C4-2B (cell line): Measurements from ENCODE around the gene MGST2.

Experiments
- ZFX ChIP-seq: fragments of 450-650 bp; IDR thresholded peaks from 2 replicates; pipeline ENCODE4 v1.6.1; 2017
- TF ChIP-seq, protein P1 (sequence below): fragments of 450-650 bp; conservative IDR thresholded peaks from 2 replicates; pipeline ENCODE4 v1.5.1; 2017; ENCODE audit warnings: mild to moderate bottlenecking

DNA sequence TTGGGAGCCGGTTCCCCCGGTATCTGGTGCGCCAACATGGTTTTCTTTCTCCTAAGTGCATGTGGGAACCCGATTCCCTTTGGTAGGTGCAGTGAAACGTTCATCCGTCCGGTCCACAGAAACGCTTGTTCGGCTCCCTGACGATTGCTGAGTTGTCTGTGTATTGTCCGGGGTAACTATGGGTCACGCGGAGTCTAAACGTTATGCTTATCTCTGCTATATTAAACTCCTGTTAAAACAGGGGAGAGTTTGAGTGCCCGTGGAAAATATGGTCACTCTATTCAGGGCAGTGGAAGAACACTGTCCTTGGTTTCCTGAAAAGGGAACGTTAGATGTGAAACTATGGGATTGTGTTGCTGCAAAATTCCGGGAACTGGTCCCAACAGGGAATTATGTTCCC, 32.4 kb upstream of the MGST2 start:
- TF ChIP-seq, protein P1, sequence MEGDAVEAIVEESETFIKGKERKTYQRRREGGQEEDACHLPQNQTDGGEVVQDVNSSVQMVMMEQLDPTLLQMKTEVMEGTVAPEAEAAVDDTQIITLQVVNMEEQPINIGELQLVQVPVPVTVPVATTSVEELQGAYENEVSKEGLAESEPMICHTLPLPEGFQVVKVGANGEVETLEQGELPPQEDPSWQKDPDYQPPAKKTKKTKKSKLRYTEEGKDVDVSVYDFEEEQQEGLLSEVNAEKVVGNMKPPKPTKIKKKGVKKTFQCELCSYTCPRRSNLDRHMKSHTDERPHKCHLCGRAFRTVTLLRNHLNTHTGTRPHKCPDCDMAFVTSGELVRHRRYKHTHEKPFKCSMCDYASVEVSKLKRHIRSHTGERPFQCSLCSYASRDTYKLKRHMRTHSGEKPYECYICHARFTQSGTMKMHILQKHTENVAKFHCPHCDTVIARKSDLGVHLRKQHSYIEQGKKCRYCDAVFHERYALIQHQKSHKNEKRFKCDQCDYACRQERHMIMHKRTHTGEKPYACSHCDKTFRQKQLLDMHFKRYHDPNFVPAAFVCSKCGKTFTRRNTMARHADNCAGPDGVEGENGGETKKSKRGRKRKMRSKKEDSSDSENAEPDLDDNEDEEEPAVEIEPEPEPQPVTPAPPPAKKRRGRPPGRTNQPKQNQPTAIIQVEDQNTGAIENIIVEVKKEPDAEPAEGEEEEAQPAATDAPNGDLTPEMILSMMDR: no peak
- no peak for TF ChIP-seq ZFX
